Measurements from ENCODE around the gene CFAP90.

The CFAP90 gene

DNA sequence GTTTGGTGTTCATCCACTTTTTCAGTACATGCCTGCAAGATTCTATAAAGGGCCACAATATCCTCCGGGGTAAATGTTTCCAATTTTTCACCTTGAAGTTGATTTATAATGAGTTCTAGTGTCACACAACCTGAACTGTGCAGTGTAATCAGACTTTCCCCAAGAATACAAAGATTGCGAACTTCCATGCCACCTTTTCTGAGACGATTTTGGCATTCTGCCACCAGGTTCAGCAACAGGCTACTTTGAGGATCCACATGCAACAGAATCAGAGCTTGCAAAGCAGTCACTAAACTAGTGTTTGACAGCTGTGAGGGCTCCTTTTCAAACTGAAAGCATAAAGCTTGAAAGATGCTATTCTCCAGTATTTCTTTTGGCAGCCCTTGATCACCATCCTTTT lies 16.3 kb upstream of the CFAP90 start:
- DNase-seq = no peak

DNA sequence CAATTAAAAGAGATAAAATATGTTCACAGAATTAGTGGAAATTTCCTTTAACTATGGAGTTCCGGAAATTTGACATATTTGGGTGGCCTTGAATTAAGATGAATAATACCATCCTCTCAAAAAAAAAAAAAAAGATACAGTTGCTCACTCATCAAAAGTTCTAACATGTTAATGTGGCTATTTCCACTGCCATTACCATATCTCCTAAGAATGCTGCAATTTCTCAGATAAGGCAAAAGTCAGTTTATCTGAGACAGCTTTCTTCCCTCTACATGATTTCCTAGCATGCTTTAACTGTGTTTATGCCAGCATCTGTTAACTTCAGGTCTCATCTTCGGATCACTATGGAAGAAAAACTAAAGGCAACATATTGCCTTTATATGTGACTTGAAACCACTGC lies 15.3 kb upstream of the CFAP90 start:
- DNase-seq = no peak

DNA sequence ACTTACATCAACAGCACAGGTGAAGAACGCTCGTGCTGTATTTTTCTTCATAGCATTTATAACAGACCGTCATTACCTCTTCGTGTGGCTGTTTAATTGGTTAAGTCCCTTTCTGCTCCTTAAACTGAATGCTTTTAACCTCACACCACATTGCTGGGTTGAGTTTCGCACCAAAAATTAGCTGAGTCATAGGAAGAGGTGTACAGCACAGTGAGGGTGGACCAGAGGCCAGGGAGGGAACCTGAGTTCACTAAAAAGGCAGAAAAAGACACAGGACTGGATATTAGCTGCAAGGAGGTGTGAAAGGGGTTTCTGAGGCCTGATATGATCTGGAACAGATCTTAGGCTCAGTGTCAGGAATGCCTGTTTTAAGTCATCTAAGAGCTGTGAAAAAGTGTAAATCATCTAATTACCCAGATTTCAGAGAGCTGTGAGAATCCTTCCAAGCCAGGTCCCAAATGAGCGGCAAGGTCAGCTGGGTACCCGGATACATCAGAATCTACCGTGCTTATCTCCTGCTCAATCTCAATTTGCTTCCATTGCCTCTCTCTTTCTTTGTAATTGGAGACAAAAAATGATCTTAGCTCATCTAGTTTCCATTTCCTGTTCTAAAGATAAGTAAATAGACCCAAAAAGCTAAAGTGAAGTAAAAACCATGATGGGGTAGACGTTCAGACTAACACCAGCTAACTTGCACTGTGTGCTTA lies 7.1 kb upstream of the CFAP90 start:
- DNase-seq = no peak

DNA sequence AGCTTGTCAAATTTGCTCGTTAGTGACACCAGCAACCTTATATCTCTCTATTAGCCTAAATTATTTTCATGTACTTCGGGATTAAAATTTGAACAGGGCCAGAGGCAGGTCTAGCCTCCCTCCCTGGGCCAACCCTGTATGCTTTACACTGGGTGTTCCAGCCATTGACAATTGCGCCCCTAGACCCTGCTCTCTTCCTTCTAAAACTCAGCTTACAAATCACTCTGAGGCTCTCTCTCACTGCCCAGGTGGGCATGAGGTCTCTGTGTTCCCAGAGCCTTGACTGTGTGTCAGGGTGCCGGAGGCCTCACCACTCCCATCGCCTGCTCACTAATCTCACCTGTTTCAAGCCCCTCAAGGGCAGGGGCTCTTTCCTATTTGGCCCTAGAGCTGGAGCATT lies 6.4 kb upstream of the CFAP90 start:
- no peak for DNase-seq

DNA sequence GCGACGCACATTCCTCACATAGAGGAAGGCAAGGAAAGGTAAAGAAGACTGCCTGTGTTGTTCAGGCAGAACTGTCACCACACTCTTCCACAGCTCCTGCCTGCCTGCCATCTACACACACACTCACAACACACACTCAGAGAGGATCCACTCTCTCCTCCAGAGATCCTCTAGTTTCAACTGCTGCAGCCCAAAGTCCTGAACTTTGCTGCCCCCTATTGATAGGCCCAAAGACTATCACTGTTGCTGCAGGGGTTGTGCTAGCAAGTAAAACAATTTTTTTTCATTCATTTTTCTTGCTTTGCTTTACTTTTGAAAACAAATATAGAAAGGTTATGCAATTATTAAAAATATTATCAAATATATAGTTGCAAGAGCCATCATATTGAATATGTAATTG lies 5.9 kb upstream of the CFAP90 start:
- DNase-seq = no peak

DNA sequence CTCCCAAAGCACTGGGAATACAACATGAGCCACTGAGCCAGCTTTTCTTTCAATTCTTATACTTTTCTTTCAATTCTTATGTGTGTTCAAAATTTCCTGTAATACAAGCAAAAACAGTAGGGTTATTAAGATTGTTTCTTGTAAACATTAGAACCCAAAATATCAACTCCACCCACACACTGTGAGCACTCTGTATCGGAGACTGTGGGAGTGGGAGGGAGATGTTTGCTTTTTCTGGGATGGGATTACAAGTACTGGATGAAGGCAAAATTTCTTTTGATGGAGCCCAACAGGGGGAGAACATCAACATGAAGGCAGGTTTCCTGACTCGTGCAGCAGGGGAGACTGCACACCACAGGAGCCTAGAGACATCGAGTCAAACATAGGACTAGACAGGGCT lies 4.7 kb upstream of the CFAP90 start:
- DNase-seq = no peak

DNA sequence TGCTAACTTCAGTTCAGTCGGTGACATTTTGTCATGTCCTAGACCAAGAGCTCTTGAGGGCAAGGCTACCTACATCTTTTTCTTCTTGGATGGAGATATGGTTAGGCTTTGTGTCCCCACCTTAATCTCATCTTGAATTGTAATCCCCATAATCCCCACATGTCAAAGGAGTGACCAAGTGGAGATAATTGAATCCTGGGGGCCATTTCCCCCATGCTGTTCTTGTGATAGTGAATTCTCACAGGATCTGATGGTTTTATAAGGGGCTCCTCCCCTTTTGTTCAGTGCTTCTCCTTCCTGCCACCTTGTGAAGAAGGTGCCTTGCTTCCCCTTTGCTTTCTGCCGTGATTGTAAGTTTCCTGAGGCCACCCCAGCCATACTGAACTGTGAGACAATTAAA lies 2.1 kb upstream of the CFAP90 start:
- DNase-seq = no peak

DNA sequence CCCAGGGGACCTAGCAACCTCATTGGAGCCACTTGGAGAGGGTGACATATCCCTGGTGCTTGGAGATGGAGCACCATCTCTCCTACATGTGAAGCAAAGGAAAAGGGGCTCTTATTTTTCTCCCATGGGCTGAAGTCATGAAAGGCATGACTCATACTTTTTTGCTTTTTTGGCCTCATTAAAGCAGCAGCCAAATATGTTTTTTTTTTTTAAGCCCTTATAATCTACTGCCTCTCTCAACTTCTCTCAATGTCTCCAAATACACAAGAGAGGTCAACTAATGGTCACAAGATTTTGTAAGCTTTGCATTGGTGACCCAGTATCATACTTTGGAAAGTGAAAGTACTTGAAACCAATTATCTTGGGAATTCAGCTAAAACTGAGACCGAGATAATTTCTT lies 1.6 kb upstream of the CFAP90 start:
- no peak for DNase-seq

DNA sequence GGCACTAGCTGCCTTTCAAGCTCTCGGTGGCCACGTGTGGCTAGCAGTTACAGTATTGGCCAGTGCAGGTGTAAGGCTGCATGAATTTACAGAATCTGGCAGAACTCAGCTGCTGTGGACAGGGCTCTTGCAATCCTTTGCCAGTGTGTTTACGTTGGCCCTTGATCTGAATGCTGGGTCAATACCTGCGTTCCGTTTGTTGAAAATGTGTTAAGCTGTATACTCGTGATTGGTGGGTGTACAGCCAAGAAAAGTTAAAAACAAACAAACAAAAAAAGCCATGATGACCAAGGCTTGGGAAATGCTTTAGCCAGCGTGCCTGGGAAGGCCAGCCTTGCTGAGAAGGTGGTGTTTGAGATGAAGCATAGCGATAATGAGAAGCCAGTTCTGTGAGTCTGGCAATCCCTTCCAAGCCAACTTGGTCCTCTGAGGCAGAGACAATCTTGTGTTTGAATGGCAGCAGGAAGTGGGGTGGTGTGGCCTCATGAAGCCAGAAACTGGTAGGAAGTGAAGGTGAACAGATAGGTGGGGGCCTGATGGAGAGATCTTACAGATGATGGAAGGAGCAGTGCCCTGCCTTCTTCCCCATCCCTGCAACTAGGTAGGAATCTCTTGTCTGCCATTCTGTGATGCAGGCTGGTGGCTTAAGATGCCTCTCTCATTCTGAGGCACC lies 820 bp upstream of the CFAP90 start:
- DNase-seq = no peak

DNA sequence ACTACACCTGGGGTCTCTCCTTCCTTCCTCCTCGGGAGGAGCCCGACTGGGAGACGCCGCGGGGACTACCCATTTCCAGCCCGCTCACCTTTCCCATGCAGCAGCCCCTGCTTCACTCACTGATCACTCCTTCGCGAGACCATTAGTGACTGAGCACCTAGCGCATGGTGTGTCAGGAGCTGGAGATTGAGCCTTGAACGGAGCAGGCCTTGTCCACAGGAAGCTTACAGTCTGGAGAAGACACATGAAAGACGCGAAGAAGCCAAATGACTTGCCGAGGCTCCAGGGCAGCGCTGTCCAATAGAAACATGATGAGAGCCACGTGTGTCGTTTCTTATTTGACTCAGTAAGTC lies 283 bp upstream of the CFAP90 start:
- DNase-seq = no peak

DNA sequence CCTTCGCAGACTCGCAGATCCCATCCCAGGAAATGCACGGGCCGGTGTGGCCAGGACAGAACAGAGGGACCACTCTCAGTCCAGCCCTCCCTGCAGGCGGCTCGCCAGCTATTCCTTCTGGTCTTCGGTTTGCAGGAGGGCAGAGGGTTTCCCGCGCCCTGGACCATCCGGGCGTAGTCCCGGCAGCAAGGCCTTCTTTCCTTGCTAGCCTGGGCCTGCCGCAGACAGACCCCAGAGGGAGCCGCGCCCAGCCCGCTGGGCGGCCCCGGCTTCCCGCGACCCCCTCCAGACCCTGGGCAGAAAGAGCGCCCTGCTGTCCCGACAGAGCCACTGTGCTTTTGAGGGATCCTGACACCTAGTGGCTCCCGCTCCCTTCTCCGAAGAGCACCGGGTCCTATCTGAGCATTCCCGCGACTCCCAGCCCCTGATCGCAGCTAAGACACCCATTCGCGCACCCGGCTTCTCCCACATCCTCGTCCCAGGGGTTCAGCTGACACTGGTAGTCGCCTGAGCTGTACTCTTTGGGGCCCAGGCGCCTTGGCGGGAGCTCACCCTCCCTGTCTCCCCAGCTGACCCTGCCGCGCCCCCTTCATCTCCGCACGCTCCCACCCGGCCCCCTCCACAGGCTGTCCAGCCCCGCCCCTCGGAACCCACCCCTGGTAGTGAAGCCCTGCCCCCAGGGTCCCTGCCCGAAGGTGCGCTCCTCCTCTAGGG lies 1.1 kb downstream of the CFAP90 start:
- no peak for DNase-seq

DNA sequence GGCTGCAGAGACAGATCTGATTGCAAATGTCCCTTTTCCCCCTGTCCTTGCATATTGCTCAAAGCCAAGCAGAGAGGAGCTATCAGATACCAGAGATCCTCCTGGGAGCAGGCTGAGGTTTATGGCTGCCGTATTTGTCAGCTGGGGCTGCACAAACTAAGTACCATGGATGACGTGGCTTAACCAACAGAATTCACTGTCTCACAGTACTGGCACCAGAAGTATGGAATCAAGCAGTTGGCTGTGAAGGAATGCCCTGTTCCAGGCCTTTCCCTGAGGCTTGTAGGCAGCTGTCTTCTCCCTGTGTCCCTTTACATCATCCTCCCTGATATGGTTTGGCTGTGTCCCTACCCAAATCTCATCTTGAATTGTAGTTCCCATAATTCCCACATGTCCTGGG lies 2.6 kb downstream of the CFAP90 start:
- DNase-seq = no peak

DNA sequence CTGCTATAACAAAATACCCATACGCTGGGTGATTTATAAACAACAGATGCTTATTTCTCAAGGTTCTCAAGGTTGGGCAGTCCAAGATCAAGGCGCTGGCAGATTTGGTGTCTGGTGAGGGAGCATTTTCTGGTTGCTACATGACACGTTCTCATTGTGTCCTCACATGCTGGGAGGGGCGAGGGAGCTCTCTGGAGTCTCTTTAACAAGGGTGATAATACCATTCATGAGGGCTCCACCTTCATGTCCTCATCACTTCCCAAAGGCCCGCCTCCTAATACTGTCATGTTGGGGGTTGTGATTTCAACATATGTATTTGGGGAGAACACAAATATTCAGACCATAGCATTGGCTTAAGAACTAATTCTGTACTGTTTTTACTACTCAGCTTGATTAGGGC lies 4.6 kb downstream of the CFAP90 start:
- DNase-seq = no peak

DNA sequence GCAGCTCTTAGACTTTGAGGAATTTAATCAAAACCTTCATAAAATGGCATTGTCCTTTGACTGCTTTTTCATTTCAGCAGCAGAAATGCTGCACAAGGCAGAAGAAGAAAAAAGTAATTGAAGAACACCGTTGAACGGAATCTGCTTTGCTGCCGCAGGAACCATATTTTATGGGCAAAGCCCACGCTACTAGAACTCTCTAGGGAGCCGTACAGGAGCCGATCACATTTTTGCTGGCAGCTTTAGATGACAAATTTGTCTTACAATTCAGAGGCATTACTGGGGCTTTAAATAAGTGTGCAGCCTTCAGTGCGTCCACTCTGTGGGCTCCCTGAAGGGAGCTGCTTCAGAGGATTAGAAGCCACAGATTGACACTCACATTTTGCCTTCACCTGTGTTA lies 5.4 kb downstream of the CFAP90 start:
- DNase-seq = no peak

DNA sequence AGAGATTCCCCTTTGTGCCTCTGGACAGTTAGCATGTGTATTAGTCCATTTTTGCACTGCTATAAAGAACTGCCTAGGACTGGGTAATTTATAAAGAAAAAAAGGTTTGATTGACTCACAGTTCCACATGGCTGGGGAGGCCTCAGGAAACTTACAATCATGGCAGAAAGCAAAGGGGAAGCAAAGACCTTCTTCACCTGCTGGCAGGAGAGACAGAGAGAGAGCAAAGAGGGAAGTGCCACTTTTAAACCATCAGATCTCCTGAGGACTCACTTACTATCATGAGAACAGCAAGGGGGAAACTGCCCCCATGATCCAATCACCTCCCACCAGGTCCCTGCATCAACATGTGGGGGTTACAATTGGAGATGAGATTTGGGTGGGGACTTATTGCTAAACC lies 6.0 kb downstream of the CFAP90 start:
- DNase-seq = no peak

DNA sequence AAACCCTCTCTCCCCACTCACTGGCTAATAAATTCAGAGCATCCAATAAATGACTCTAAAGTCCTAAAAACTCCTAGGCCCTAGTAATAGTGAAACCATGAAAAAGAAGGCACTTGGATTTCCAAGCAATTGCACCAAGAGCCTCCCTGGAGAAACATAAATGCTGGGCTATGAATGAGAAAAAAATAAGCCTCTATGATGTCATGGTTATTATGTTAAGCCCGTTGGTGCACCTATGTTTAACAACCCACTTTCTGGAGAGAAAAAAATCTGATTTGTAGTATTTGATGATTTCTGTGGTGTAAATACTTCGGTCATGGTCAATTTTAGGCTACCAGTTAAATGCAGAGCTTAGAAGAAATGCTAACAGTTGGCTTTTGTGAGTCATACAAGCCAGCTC lies 8.4 kb downstream of the CFAP90 start:
- no peak for DNase-seq

DNA sequence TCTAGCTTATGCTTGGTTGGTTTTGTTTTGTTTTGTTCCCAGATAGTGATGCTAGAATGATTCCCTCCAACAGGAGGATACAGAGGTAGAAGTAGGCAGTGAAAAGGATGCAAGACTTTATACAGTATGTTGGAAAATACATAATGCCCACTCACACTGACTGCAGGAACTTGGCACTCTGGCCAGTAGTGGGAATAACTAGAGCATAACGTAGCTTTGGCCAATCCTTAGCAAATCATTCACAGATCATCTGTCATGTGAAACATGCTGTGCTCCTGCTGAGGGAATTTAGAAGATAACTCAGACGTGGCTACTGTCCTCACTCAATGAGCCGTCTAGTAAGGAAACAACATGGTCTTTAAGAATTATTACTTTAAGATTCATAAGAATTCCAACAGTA lies 13.5 kb downstream of the CFAP90 start:
- DNase-seq = no peak

DNA sequence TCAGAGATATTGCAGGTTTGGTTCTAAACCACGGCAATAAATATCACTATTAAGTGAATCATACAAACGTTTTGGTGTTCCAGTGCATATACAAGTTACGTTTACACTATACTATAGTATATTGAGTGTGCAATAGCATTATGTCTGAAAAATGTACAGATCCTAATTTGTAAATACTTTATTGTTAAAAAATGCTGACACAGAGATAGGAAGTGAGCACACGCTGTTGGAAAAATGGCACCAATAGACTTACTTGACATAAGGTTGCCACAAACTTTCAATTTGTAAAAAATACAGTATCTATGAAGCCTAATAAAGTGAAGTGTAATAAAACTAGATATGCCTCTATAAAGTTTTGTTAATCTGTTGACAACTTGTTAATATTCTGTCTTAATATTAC lies 16.0 kb downstream of the CFAP90 start:
- no peak for DNase-seq

DNA sequence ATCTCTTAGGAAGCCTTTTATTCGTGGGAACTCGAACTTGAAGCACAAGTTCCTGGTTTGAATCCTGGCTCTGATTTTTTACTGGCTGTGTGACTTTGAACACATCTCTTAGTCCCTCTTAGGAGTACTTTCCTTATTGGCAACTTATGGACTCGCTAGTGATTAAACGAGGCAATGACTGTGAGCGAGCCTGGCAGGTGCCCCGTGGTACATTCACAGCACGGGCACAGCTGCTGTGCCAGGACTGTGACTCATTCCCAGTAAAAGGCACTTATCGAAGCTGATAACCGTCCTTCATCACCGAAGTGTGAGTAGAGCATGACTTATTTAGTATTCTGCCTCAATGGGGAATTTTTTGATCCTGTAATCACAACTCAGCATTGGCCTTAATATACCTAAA lies 22.7 kb downstream of the CFAP90 start:
- DNase-seq = no peak

DNA sequence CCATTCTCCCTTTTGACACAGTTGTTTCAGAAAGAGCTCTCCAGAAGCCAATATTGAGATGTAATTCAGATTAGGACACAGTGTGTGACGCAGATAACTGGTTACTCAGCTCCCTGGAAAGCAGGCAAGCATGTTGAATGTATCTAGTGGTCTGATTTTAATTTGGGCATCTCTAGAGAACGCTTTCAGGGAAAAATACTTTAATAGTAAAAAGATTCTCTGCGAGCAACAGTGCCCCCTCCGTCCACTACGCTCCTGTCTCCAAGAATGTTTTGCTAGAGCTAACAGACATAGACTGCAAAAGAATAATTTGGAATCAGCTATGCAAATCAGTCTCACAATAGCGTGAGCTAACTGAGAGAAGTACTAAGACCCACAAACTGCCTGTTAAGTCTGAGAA lies 23.3 kb downstream of the CFAP90 start:
- DNase-seq = no peak

DNA sequence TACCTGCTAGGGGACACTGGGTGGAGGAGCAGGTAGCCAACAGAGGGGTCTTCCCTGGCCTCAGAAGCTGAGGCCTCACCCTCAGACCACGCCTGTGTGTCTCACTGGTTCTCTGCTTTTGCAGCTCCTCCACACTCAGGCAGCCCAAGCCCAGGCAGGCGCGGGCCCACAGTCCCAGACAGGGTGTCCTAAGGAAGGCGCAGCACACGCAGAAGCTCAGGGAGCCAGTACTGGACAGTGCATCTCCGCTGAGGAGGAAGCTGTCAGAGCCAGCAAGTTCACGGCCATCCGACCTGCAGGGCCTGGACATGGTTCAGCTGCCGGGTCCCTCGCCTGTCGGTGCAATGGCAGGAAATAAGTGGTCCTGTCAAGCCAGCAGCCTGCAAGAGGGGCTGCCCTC lies 25.3 kb downstream of the CFAP90 start:
- DNase-seq = no peak

DNA sequence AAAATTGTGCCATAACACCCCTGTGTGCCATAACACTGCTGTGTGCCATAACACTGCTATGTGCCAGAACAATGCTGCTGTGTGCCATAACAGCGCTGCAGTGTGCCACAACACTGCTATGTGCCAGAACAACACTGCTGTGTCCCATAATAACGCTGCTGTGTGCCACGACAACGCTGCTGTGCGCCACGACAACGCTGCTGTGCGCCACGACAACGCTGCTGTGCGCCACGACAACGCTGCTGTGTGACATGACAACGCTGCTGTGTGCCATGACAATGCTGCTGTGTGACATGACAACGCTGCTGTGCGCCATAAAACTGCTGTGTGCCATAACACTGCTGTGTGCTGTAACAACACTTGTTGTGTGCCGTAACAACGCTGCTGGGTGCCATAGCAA lies 25.9 kb downstream of the CFAP90 start:
- DNase-seq = no peak

DNA sequence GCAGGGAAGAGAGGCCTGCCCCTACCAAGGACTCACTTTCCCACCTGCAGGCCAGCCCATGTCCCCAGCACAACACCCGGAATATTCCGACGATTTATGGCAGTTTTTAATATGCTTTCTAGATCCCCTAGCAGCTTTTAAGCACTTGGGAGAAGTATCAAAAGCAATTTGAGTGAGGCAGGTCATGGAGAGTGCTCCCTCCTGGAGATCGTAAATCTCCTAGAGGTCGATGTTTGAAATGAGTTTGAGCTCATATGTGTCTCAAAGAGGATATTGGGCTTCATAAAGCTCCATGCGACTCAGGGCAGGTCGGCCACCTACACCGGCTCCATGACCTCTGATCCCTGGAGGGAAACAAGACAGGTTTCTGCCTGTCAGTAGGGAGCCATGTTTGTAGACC lies 27.3 kb downstream of the CFAP90 start:
- no peak for DNase-seq

DNA sequence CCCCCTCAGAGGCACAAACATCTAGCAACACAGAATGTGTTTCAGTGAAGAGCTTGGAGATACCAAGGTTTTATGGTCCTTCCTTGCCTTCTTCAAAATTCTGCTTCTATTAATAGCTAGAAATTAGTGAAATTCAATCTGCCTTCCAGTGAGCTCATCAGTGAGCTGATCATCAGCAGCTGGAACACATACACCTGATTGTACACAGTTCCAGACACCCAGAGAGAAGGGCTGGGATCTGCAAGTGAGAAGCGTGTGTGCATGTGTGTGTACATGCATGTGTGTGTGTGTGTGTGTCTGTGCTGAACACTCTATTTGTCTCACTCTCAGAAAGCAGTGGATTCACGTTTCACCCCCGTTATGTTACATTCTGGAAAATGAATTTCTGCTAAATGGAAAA lies 28.5 kb downstream of the CFAP90 start:
- no peak for DNase-seq

DNA sequence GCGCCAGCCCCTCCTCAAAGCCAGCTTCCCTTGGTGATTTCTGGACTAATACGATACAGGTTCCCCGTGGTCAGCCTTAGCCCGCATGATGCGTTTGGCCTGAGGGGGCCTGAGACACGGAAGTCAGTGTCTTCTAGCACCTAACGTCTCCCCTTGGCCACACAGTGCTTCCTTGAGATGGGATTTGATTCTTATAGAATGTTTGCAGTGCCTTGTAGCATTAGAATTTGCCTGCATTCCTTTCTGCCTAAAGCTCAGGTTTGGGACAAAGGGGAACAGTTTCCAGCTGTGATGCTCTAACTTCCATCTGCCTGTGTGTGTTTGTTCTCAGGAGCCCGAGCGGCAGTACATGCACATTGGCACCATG lies 34.4 kb downstream of the CFAP90 start:
- no peak for DNase-seq

Measured in KG1 (cell line).